DOHH2 (cell line): Measurements from ENCODE around the gene CORO1C.

Experiments used
- EZH2phosphoT487 ChIP-seq: fragments of 200-600 bp; sonication (generic); IDR thresholded peaks from 2 replicates; pipeline ENCODE4 v1.6.1; 2017; ENCODE audit warnings: borderline replicate concordance, mild to moderate bottlenecking, antibody characterized with exemption, low read length, moderate library complexity, mixed read lengths
- TF ChIP-seq, protein P1 (sequence below): fragments of 200-600 bp; sonication (generic); IDR thresholded peaks from one replicate; pipeline ENCODE4 v1.5.1; 2014; ENCODE audit warnings: antibody characterized with exemption, mild to moderate bottlenecking, low read depth, low read length; ENCODE audit not compliant: poor library complexity, severe bottlenecking

DNA sequence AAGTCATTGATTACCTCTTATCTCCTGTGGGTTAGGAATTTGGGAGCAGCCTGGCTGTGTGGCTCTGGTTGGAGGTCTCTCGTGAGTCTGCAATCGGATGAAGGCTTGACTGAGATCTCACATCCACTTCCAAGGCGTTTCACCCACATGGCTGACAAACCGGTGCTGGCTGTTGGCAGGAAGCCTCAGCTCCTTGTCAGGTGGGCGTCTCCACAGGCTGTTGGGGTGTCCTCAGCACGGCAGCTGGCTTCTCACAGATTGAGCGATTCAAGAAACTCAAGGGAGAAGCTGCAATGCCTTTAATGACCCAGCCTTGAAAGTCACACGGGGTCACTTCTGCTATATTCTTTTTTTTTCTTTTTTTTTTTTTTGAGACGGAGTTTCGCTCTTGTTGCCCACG lies 28.6 kb upstream of the CORO1C start:
- TF ChIP-seq, protein P1, sequence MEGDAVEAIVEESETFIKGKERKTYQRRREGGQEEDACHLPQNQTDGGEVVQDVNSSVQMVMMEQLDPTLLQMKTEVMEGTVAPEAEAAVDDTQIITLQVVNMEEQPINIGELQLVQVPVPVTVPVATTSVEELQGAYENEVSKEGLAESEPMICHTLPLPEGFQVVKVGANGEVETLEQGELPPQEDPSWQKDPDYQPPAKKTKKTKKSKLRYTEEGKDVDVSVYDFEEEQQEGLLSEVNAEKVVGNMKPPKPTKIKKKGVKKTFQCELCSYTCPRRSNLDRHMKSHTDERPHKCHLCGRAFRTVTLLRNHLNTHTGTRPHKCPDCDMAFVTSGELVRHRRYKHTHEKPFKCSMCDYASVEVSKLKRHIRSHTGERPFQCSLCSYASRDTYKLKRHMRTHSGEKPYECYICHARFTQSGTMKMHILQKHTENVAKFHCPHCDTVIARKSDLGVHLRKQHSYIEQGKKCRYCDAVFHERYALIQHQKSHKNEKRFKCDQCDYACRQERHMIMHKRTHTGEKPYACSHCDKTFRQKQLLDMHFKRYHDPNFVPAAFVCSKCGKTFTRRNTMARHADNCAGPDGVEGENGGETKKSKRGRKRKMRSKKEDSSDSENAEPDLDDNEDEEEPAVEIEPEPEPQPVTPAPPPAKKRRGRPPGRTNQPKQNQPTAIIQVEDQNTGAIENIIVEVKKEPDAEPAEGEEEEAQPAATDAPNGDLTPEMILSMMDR: no peak
- no peak for TF ChIP-seq EZH2phosphoT487
